Neural cell (in vitro differentiated cells): Measurements from ENCODE around the gene ERBB4. TPM values are rescaled to one million over a fixed set of nuclear protein-coding genes. Genes with fewer than 3 reads are reported as not detected.

Source experiments
- H2AFZ ChIP-seq: fragments of 200-600, 300-800 bp; sonication (generic), shearing (Covaris generic); 2 replicates; pipeline ENCODE4 v1.6.0; 2014; ENCODE audit warnings: low read depth, mild to moderate bottlenecking, antibody characterized with exemption, low read length, moderate library complexity
- H3F3A ChIP-seq: fragments of 200-600 bp; shearing (Covaris generic); 2 replicates; pipeline ENCODE4 v1.6.1; 2016; ENCODE audit warnings: mild to moderate bottlenecking, moderate library complexity, mixed read lengths, antibody characterized with exemption, low read length; ENCODE audit not compliant: insufficient read depth, poor library complexity, severe bottlenecking
- H3K27ac ChIP-seq: fragments of 200-600, 300-800 bp; sonication (generic), shearing (Covaris generic); 2 replicates; pipeline ENCODE4 v1.5.1; 2014; ENCODE audit warnings: mild to moderate bottlenecking, low read length, moderate library complexity
- H3K27me3 ChIP-seq: fragments of 300-800, 200-600 bp; sonication (generic), shearing (Covaris generic); 2 replicates; pipeline ENCODE4 v1.6.0; 2014; ENCODE audit warnings: mild to moderate bottlenecking, low read depth, low read length, moderate library complexity; ENCODE audit not compliant: insufficient read depth
- H3K36me3 ChIP-seq: fragments of 300-800, 200-600 bp; sonication (generic), shearing (Covaris generic); 2 replicates; pipeline ENCODE4 v1.5.1; 2014; ENCODE audit warnings: mild to moderate bottlenecking, antibody characterized with exemption, low read length, moderate library complexity; ENCODE audit not compliant: insufficient read depth
- H3K4me2 ChIP-seq: fragments of 300-800, 200-600 bp; sonication (generic), shearing (Covaris generic); 2 replicates; pipeline ENCODE4 v1.6.0; 2014; ENCODE audit warnings: mild to moderate bottlenecking, low read length
- H3K4me3 ChIP-seq: fragments of 300-800, 200-600 bp; sonication (generic), shearing (Covaris generic); 2 replicates; pipeline ENCODE4 v1.5.1; 2014; ENCODE audit warnings: mild to moderate bottlenecking, low read length, moderate library complexity
- H3K79me2 ChIP-seq: fragments of 200-600 bp; shearing (Covaris generic); replicated peaks from 2 replicates; pipeline ENCODE4 v1.6.0; 2014; ENCODE audit warnings: mild to moderate bottlenecking, low read length, moderate library complexity; ENCODE audit not compliant: insufficient read depth
- H3K9ac ChIP-seq: fragments of 300-800, 200-600 bp; sonication (generic), shearing (Covaris generic); 2 replicates; pipeline ENCODE4 v1.6.1; 2016; ENCODE audit warnings: mild to moderate bottlenecking, low read length, mixed read lengths
- H3K9me2 ChIP-seq: fragments of 200-600 bp; shearing (Covaris generic); 2 replicates; pipeline ENCODE4 v1.6.1; 2016; ENCODE audit warnings: mild to moderate bottlenecking, low read length, mixed read lengths; ENCODE audit not compliant: insufficient read depth
- H3K9me3 ChIP-seq: fragments of 200-600, 300-800 bp; sonication (generic), shearing (Covaris generic); 2 replicates; pipeline ENCODE4 v1.6.1; 2016; ENCODE audit warnings: mild to moderate bottlenecking, mixed run types, low read length, moderate library complexity, mixed read lengths
- H4K20me1 ChIP-seq: fragments of 200-600 bp; shearing (Covaris generic); 2 replicates; pipeline ENCODE4 v1.6.1; 2016; ENCODE audit warnings: mild to moderate bottlenecking, mixed run types; ENCODE audit not compliant: insufficient read depth
- CTCF ChIP-seq: fragments of 450-650 bp; IDR thresholded peaks from 2 replicates; pipeline ENCODE4 v1.5.1; 2014; ENCODE audit warnings: antibody characterized with exemption, mild to moderate bottlenecking, moderate library complexity; ENCODE audit not compliant: poor library complexity, severe bottlenecking
- EP300 ChIP-seq: fragments of 450-650 bp; conservative IDR thresholded peaks from 2 replicates; pipeline ENCODE4 v1.6.1; 2014; ENCODE audit warnings: antibody characterized with exemption, mild to moderate bottlenecking, moderate library complexity; ENCODE audit not compliant: poor library complexity, severe bottlenecking
- EZH2 ChIP-seq: fragments of 200-600, 300-800 bp; shearing (Covaris generic), sonication (generic); IDR thresholded peaks from 2 replicates; pipeline ENCODE4 v1.6.1; 2014; ENCODE audit warnings: antibody characterized with exemption, low read length, borderline replicate concordance, mild to moderate bottlenecking; ENCODE audit not compliant: insufficient read depth, poor library complexity, severe bottlenecking
- MXI1 ChIP-seq: fragments of 450-650 bp; conservative IDR thresholded peaks from 2 replicates; pipeline ENCODE4 v1.6.1; 2014; ENCODE audit warnings: antibody characterized with exemption, mild to moderate bottlenecking; ENCODE audit not compliant: poor library complexity, severe bottlenecking
- POLR2AphosphoS5 ChIP-seq: IDR thresholded peaks from 2 replicates; pipeline ENCODE4 v1.6.1; 2012
- RAD21 ChIP-seq: fragments of 450-650 bp; conservative IDR thresholded peaks from 2 replicates; pipeline ENCODE4 v1.6.1; 2014; ENCODE audit warnings: antibody characterized with exemption, mild to moderate bottlenecking, moderate library complexity
- REST ChIP-seq: IDR thresholded peaks from 2 replicates; pipeline ENCODE4 v1.6.1; 2012; ENCODE audit warnings: borderline replicate concordance
- SMC3 ChIP-seq: fragments of 450-650 bp; conservative IDR thresholded peaks from 2 replicates; pipeline ENCODE4 v1.6.1; 2014; ENCODE audit warnings: antibody characterized with exemption, mild to moderate bottlenecking, moderate library complexity; ENCODE audit not compliant: poor library complexity
- TAF1 ChIP-seq: IDR thresholded peaks from 2 replicates; pipeline ENCODE4 v1.6.1; 2012; ENCODE audit warnings: low read depth
- polyA plus RNA-seq: library from polyadenylated mRNA; depleted of rRNA; stranded (reverse); fragments of >200 nt; gene quantifications from 2 replicates; pipeline ENCODE4 v1.2.3, GENCODE V29; 2014

The ERBB4 gene
- polyA plus RNA-seq, 1 donor from 2014 or later, result 0.69 TPM

- H3K36me3 ChIP-seq, result no peaks in the 10 kb centered on the region
- H3F3A ChIP-seq, result no peaks in the 10 kb centered on the region
- no peaks in the 10 kb centered on the region for H3K27me3 ChIP-seq
- H3K9ac ChIP-seq, result no peak overlapping the region
- no peak overlapping the region for H3K27ac ChIP-seq
- no peaks in the 10 kb centered on the region for H3K79me2 ChIP-seq
- peaks cover 6% of the 10 kb centered on the region for H3K9me3 ChIP-seq
- H3K4me3 ChIP-seq, result no peak overlapping the region
- TF ChIP-seq EZH2 (no peak), REST (no peak), MXI1 (no peak), SMC3 (no peak), TAF1 (no peak), CTCF (no peak), RAD21 (no peak), EP300 (no peak), POLR2AphosphoS5 (no peak)
- no peaks in the 10 kb centered on the region for H4K20me1 ChIP-seq
- H3K4me2 ChIP-seq, result no peak overlapping the region
- no peak overlapping the region for H2AFZ ChIP-seq
- no peaks in the 10 kb centered on the region for H3K9me2 ChIP-seq
These were observed 1068.9 kb downstream of the ERBB4 start for GRCh38 chr2:211469664-211470059.

DNA sequence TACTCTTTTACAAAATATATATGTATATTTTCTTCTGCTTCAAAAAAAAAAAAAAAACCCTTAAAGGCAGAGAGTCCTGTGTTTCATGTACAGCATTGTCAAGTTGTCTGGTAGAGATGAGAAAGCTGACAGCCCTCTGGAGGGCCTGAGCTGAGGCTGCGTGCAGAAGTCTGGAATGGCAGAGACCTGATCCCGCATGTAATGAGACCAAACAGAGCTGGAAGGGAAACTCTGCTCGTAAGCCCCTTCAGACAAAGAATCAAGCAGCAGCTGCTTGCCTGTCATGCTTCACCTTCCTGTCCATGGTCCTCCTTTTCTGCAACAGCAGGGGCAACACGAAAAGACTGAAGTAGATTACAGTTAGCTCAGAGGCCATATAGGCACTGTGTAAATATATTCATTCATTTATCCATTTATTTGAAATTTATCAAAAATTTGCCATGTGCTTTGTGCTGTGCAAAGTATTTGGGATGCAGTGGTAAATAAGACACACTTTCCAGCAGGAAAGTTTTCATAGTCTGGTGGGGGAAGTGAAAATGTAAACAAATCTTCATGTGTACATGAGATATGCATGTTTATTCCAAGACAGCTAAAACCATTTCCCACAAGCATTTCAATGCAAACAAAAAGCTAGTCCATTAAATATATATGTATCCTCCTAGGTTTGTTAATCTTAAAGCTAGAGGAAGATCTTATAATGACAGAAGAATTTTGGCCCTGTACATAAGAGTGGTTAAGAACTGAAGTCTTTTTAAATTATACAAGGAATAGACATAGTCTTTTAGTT is 1069.5 kb downstream of the ERBB4 start:
- H3K4me2 ChIP-seq, result no peak overlapping the region
- H3K9ac ChIP-seq, result peak overlapping the region; percentile 36

More for the DNA sequence above, 1069.5 kb downstream of the ERBB4 start:
- Histone ChIP-seq H3K9me2 (no peaks in the 10 kb centered on the region), H3K36me3 (no peaks in the 10 kb centered on the region), H3K27ac (peak overlapping the region; percentile 41), H3K79me2 (no peaks in the 10 kb centered on the region), H3K9me3 (peaks cover 6% of the 10 kb centered on the region), H3F3A (no peaks in the 10 kb centered on the region), H2AFZ (no peak overlapping the region), H3K4me3 (peak overlapping the region; percentile 43), H3K27me3 (no peaks in the 10 kb centered on the region), H4K20me1 (no peaks in the 10 kb centered on the region)
- peak; percentile 12 for TF ChIP-seq CTCF
- TF ChIP-seq TAF1, result no peak
- TF ChIP-seq POLR2AphosphoS5, result peak; percentile 27
- TF ChIP-seq REST, result no peak
- TF ChIP-seq EZH2, result no peak
- TF ChIP-seq EP300, result peak; percentile 79
- TF ChIP-seq SMC3, result peak; percentile 9
- TF ChIP-seq RAD21, result peak; percentile 36
- TF ChIP-seq MXI1, result peak; percentile 28
